Measurements from ENCODE around the gene DOCK9. TPM values are rescaled to one million over a fixed set of nuclear protein-coding genes. Genes with fewer than 3 reads are reported as not detected.
A peak's percentile ranks its signal among the peaks of the same experiment; 100 is the strongest.

DOCK9 gene
- polyA plus RNA-seq, 1 of the 3 experiments (the other 2 are of a cell fraction), result 16.6 TPM

- TF ChIP-seq, protein P1, sequence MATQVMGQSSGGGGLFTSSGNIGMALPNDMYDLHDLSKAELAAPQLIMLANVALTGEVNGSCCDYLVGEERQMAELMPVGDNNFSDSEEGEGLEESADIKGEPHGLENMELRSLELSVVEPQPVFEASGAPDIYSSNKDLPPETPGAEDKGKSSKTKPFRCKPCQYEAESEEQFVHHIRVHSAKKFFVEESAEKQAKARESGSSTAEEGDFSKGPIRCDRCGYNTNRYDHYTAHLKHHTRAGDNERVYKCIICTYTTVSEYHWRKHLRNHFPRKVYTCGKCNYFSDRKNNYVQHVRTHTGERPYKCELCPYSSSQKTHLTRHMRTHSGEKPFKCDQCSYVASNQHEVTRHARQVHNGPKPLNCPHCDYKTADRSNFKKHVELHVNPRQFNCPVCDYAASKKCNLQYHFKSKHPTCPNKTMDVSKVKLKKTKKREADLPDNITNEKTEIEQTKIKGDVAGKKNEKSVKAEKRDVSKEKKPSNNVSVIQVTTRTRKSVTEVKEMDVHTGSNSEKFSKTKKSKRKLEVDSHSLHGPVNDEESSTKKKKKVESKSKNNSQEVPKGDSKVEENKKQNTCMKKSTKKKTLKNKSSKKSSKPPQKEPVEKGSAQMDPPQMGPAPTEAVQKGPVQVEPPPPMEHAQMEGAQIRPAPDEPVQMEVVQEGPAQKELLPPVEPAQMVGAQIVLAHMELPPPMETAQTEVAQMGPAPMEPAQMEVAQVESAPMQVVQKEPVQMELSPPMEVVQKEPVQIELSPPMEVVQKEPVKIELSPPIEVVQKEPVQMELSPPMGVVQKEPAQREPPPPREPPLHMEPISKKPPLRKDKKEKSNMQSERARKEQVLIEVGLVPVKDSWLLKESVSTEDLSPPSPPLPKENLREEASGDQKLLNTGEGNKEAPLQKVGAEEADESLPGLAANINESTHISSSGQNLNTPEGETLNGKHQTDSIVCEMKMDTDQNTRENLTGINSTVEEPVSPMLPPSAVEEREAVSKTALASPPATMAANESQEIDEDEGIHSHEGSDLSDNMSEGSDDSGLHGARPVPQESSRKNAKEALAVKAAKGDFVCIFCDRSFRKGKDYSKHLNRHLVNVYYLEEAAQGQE (IDR thresholded peaks at IDR 0.05; ENCODE audit: low read depth, low read length), result no peak
- no peak for TF ChIP-seq GATA2 (CRISPR knock-in tag; IDR thresholded peaks at IDR 0.05)
- TF ChIP-seq JUND (IDR thresholded peaks at IDR 0.05), result no peak
- no peak for TF ChIP-seq EZH2phosphoT487 (IDR thresholded peaks at IDR 0.05; ENCODE audit: borderline replicate concordance, low read depth)
These were observed 43.6 kb downstream of the DOCK9 start (continued) for GRCh38 chr13:98934243-98934642.

- no peak overlapping the region for H3K9ac ChIP-seq
- no peaks in the 10 kb centered on the region for H3K36me3 ChIP-seq (replicated peaks in 1 of 2; ENCODE audit: control insufficient read depth in 1 of 2, insufficient read depth in 2 of 2, low read length in 1 of 2)
- POLR2A ChIA-PET, result no interaction called here
- no peaks in the 10 kb centered on the region; the same call in 1 of the 2 replicates for H3K9me2 ChIP-seq
- no peaks in the 10 kb centered on the region for H3F3A ChIP-seq (replicated peaks; ENCODE audit: insufficient read depth)
- no peak for TF ChIP-seq EZH2phosphoT487 (IDR thresholded peaks at IDR 0.05; ENCODE audit: borderline replicate concordance, low read depth)
- no peak for TF ChIP-seq NRF1 (IDR thresholded peaks at IDR 0.05; ENCODE audit: low read depth, low read length)
- TF ChIP-seq ELF1 (IDR thresholded peaks at IDR 0.05), result no peak
- no peak for TF ChIP-seq JUND (IDR thresholded peaks at IDR 0.05)
- no peak for TF ChIP-seq FOXM1 (IDR thresholded peaks at IDR 0.05; ENCODE audit: low read depth)
- H3K4me2 ChIP-seq, result no peak overlapping the region
- WGBS (ENCODE audit: low lambda C conversion rate), result 82% methylated on average over 8 of the region's 8 CpGs
- no peaks in the 10 kb centered on the region for H4K20me1 ChIP-seq (ENCODE audit: insufficient read depth)
- DNase-seq, result no peak
- peaks cover 0 to 2% of the 10 kb centered on the region in 2 experiments; a peak in 1 of 4 replicates for H3K4me1 ChIP-seq (ENCODE audit: control insufficient read depth in 1 of 2, insufficient read depth in 2 of 2, low read depth in 1 of 2, low read length in 1 of 2)
- no peaks in the 10 kb centered on the region for H3K9me3 ChIP-seq
- H3K27ac ChIP-seq (ENCODE audit: low read depth in 2 of 2, low read length in 1 of 2), result no peak overlapping the region; a peak in 1 of 4 replicates
- H3K4me3 ChIP-seq (ENCODE audit: low read depth in 2 of 2, low read length in 1 of 2), result no peak overlapping the region; a peak in 1 of 4 replicates
- H3K79me2 ChIP-seq (ENCODE audit: insufficient read depth), result no peaks in the 10 kb centered on the region
- CTCF ChIA-PET, result no interaction called here
- no peaks in the 10 kb centered on the region for H3K27me3 ChIP-seq (ENCODE audit: insufficient read depth)
- no peak overlapping the region for H2AFZ ChIP-seq (ENCODE audit: low read depth)
These were observed 47.7 kb downstream of the DOCK9 start for GRCh38 chr13:98930151-98930591.

GRCh38 chr13:98927951-98928927 is 49.6 kb downstream of the DOCK9 start:
- H4K20me1 ChIP-seq (ENCODE audit: insufficient read depth), result no peaks in the 10 kb centered on the region
- WGBS (ENCODE audit: low lambda C conversion rate), result 85% methylated on average over 2 of the region's 2 CpGs
- CTCF ChIA-PET, result no interaction called here
- DNase-seq, result peak; percentile 16
- no peaks in the 10 kb centered on the region for H3F3A ChIP-seq (replicated peaks; ENCODE audit: insufficient read depth)
- POLR2A ChIA-PET, result no interaction called here
- H3K27me3 ChIP-seq (ENCODE audit: insufficient read depth), result no peaks in the 10 kb centered on the region
- H3K4me3 ChIP-seq (ENCODE audit: low read depth in 2 of 2, low read length in 1 of 2), result no peak overlapping the region
- no peak overlapping the region for H3K27ac ChIP-seq (ENCODE audit: low read depth in 2 of 2, low read length in 1 of 2)
- H2AFZ ChIP-seq (ENCODE audit: low read depth), result no peak overlapping the region
- H3K9ac ChIP-seq, result no peak overlapping the region
- no peaks in the 10 kb centered on the region; the same call in 1 of the 2 replicates for H3K9me2 ChIP-seq
- H3K36me3 ChIP-seq (replicated peaks in 1 of 2; ENCODE audit: control insufficient read depth in 1 of 2, insufficient read depth in 2 of 2, low read length in 1 of 2), result no peaks in the 10 kb centered on the region
- no peaks in the 10 kb centered on the region for H3K79me2 ChIP-seq (ENCODE audit: insufficient read depth)
- no peaks in the 10 kb centered on the region for H3K9me3 ChIP-seq
- TF ChIP-seq CHD2 (IDR thresholded peaks at IDR 0.05; ENCODE audit: low read length, partially characterized antibody), result no peak
- peaks cover 0 to 2% of the 10 kb centered on the region in 2 experiments; a peak in 1 of 4 replicates for H3K4me1 ChIP-seq (ENCODE audit: control insufficient read depth in 1 of 2, insufficient read depth in 2 of 2, low read depth in 1 of 2, low read length in 1 of 2)
- no peak overlapping the region for H3K4me2 ChIP-seq

Measured in SK-N-SH (cell line).